NCI-H1092 treated with DMSO at 0.1 percent for 48 hours (cell line): ENCODE data around the gene SELENOW.
"Not testable (repeated sequence)": the region's sequence is repeated elsewhere in the genome, so short reads cannot be mapped to it uniquely, and the experiment has no call there.

Experiments used
- DNase-seq: peaks from one replicate; lab custom pipeline; 2025; lab: John Stamatoyannopoulos, UW

The SELENOW gene

GRCh38 chr19:47778049-47778953 is at the start of gene SELENOW:
Gene SELENOW, plus strand, starts transcription at chr19:47778703. Its CDS starts 83 bp downstream, at chr19:47778786.
- DNase-seq: peak; percentile 81

GRCh38 chr19:47729468-47729798 is 49.1 kb upstream of the SELENOW start:
- no peak for DNase-seq

- no peak for DNase-seq
Measured at GRCh38 chr19:47729799-47730520, 48.5 kb upstream of the SELENOW start.

GRCh38 chr19:47730521-47730889 is 48.0 kb upstream of the SELENOW start:
- DNase-seq: no peak

- no peak for DNase-seq
Measured at GRCh38 chr19:47730910-47731309, 47.6 kb upstream of the SELENOW start.

GRCh38 chr19:47735131-47735530 is 43.4 kb upstream of the SELENOW start:
- no peak for DNase-seq

GRCh38 chr19:47740866-47741519 is 37.5 kb upstream of the SELENOW start:
- DNase-seq: no peak

GRCh38 chr19:47741544-47742140 is 36.9 kb upstream of the SELENOW start:
- DNase-seq: no peak

GRCh38 chr19:47742634-47743033 is 35.9 kb upstream of the SELENOW start:
- DNase-seq: no peak

GRCh38 chr19:47745010-47745901 is 33.2 kb upstream of the SELENOW start, which contains the start of gene NOP53:
Gene NOP53, plus strand, starts transcription at chr19:47745546. Its CDS starts 14 bp downstream, at chr19:47745560.
- DNase-seq: peak; percentile 94

GRCh38 chr19:47746129-47746528 is 32.4 kb upstream of the SELENOW start:
- DNase-seq: not testable (repeated sequence)

- no peak for DNase-seq
Measured at GRCh38 chr19:47749326-47749725, 29.2 kb upstream of the SELENOW start.

- no peak for DNase-seq
Measured at GRCh38 chr19:47750752-47751151, 27.8 kb upstream of the SELENOW start.

- no peak for DNase-seq
Measured at GRCh38 chr19:47752440-47753211, 25.9 kb upstream of the SELENOW start.

GRCh38 chr19:47754206-47755064 is 24.1 kb upstream of the SELENOW start:
- DNase-seq: no peak

- no peak for DNase-seq
Measured at GRCh38 chr19:47755065-47755761, 23.3 kb upstream of the SELENOW start.

GRCh38 chr19:47755762-47756626 is 22.5 kb upstream of the SELENOW start:
- no peak for DNase-seq

GRCh38 chr19:47756627-47756929 is 21.9 kb upstream of the SELENOW start:
- DNase-seq: no peak
